ENCODE measurements around the gene APOBEC3C.

APOBEC3C gene

DNA sequence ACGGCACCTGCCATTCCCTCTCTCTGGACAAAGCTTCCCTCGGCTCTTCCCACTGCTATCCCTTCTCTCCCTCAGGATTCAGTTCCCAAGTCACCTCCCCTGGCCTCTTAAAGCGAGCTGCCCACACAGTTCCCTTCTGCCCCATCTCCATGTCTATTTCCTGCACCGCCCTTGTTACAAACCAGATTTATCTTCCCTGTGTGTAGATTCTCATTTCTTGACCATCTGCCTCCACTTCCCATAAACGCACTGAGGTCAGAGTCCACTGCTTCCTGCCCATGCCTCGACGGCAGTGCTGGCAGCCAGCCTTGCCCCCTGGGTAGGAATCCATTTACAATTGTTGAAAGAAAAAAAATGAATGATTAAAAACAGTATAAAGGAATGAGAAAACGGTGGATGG is 43.5 kb upstream of the APOBEC3C start:
- H3K27ac ChIP-seq (replicated peaks), result no peak overlapping the region
- DNase-seq (ENCODE audit: low read depth in 1 of 2, low spot score in 1 of 2), result no peak
- H3K27me3 ChIP-seq (ENCODE audit: insufficient read depth, poor library complexity, severe bottlenecking), result no peaks in the 10 kb centered on the region
- TF ChIP-seq POLR2AphosphoS5 (IDR thresholded peaks at IDR 0.05; ENCODE audit: low read depth) (no peak), REST (IDR thresholded peaks at IDR 0.05; ENCODE audit: insufficient replicate concordance, low read depth) (no peak), SPI1 (IDR thresholded peaks at IDR 0.05; ENCODE audit: borderline replicate concordance, low read depth) (no peak), GABPA (IDR thresholded peaks at IDR 0.05; ENCODE audit: low read depth) (no peak)
- TF ChIP-seq, protein P1, sequence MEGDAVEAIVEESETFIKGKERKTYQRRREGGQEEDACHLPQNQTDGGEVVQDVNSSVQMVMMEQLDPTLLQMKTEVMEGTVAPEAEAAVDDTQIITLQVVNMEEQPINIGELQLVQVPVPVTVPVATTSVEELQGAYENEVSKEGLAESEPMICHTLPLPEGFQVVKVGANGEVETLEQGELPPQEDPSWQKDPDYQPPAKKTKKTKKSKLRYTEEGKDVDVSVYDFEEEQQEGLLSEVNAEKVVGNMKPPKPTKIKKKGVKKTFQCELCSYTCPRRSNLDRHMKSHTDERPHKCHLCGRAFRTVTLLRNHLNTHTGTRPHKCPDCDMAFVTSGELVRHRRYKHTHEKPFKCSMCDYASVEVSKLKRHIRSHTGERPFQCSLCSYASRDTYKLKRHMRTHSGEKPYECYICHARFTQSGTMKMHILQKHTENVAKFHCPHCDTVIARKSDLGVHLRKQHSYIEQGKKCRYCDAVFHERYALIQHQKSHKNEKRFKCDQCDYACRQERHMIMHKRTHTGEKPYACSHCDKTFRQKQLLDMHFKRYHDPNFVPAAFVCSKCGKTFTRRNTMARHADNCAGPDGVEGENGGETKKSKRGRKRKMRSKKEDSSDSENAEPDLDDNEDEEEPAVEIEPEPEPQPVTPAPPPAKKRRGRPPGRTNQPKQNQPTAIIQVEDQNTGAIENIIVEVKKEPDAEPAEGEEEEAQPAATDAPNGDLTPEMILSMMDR (IDR thresholded peaks at IDR 0.05; ENCODE audit: insufficient read depth, low read length), result no peak
- H3K4me3 ChIP-seq (replicated peaks; ENCODE audit: insufficient read depth, low read length), result no peak overlapping the region

DNA sequence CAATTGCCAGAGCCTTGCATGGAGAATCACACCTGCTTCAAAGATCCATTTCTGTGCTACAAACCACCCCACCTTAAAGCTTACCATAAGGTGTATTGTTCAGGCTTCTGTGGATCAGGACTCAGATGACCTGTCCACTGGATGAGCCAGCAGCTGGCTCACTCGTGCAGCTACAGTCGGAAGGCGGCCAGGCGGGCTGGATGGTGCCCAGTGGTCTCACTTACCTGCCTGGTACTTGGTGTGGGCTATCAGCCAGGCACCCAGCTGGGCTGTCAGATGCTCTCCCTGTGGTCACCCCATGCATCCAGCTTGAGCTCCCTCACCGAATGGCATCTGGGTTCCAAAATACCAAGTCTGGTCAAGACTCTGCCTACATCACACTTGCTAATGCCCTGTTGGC is 42.9 kb upstream of the APOBEC3C start:
- Histone ChIP-seq H3K27ac (replicated peaks) (no peak overlapping the region), H3K27me3 (ENCODE audit: insufficient read depth, poor library complexity, severe bottlenecking) (no peaks in the 10 kb centered on the region), H3K4me3 (replicated peaks; ENCODE audit: insufficient read depth, low read length) (no peak overlapping the region)
- no peak for DNase-seq (ENCODE audit: low read depth in 1 of 2, low spot score in 1 of 2)
- TF ChIP-seq SPI1 (IDR thresholded peaks at IDR 0.05; ENCODE audit: borderline replicate concordance, low read depth) (no peak), GABPA (IDR thresholded peaks at IDR 0.05; ENCODE audit: low read depth) (no peak), REST (IDR thresholded peaks at IDR 0.05; ENCODE audit: insufficient replicate concordance, low read depth) (no peak), POLR2AphosphoS5 (IDR thresholded peaks at IDR 0.05; ENCODE audit: low read depth) (no peak)
- TF ChIP-seq, protein P1 (IDR thresholded peaks at IDR 0.05; ENCODE audit: insufficient read depth, low read length), result no peak

- Histone ChIP-seq H3K27ac (replicated peaks) (no peak overlapping the region), H3K4me3 (replicated peaks; ENCODE audit: insufficient read depth, low read length) (no peak overlapping the region), H3K27me3 (ENCODE audit: insufficient read depth, poor library complexity, severe bottlenecking) (no peaks in the 10 kb centered on the region)
- DNase-seq (ENCODE audit: low read depth in 1 of 2, low spot score in 1 of 2), result no peak
- no peak for TF ChIP-seq POLR2AphosphoS5 (IDR thresholded peaks at IDR 0.05; ENCODE audit: low read depth)
Observed at GRCh38 chr22:38971791-38972190, 42.3 kb upstream of the APOBEC3C start.

GRCh38 chr22:38972558-38972957 is 41.5 kb upstream of the APOBEC3C start:
- Histone ChIP-seq H3K27me3 (ENCODE audit: insufficient read depth, poor library complexity, severe bottlenecking) (no peaks in the 10 kb centered on the region), H3K4me3 (replicated peaks; ENCODE audit: insufficient read depth, low read length) (no peak overlapping the region), H3K27ac (replicated peaks) (no peak overlapping the region)
- TF ChIP-seq POLR2AphosphoS5 (IDR thresholded peaks at IDR 0.05; ENCODE audit: low read depth) (no peak), SPI1 (IDR thresholded peaks at IDR 0.05; ENCODE audit: borderline replicate concordance, low read depth) (no peak), REST (IDR thresholded peaks at IDR 0.05; ENCODE audit: insufficient replicate concordance, low read depth) (no peak), GABPA (IDR thresholded peaks at IDR 0.05; ENCODE audit: low read depth) (no peak)
- TF ChIP-seq, protein P1 (IDR thresholded peaks at IDR 0.05; ENCODE audit: insufficient read depth, low read length), result no peak
- no peak for DNase-seq (ENCODE audit: low read depth in 1 of 2, low spot score in 1 of 2)

All from HL-60 (cell line).